ENCODE data around the gene ATP7B.

DNA sequence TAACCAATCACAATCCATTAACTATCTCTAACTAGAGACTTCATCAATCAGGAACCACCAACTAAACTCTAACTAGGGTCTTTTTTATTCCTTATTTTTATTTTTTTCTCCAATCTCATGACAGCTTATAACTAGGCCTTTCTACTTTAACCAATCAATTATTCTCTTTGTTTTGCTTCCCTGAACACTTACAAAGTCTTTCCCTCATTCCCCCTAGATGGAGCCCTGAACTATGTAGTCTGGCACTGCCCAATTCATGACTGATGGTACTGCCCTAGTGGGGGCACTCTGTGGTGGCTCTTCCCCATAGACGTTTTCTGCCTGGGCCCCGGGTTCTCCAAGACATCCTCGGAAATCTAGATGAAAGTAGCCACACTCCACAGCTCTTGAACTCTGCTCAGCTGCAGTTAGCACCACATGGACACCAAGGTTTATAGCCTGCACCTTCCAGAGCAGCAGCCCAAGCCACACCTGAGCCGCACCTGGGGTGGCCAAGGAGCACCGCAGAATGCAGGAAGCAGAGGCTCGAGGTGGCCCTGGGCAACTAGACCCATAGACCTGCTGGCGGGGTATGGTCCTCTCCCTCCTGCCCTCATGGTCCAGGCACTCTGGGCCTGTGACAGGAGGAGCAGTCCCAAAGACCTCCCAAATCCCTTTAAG is 6.6 kb downstream of the ATP7B start:
- TF ChIP-seq NR2C2 (CRISPR knock-in tag; IDR thresholded peaks at IDR 0.05) (no peak), CTCF (IDR thresholded peaks at IDR 0.05) (no peak), CBFB (CRISPR knock-in tag; IDR thresholded peaks at IDR 0.05; ENCODE audit: low read depth) (no peak), JUN (CRISPR knock-in tag; IDR thresholded peaks at IDR 0.05) (no peak), TP53 (CRISPR knock-in tag; IDR thresholded peaks at IDR 0.05) (no peak), FOXJ3 (CRISPR knock-in tag; IDR thresholded peaks at IDR 0.05; ENCODE audit: borderline replicate concordance) (no peak), NFYB (CRISPR knock-in tag; conservative IDR thresholded peaks at IDR 0.05; ENCODE audit: low read depth) (no peak), ATF3 (CRISPR knock-in tag; conservative IDR thresholded peaks at IDR 0.05) (no peak)
